SK-N-SH treated with all-trans-retinoic acid at 6 μM for 48 hours (cell line): ENCODE results near the gene KHDC1.
"Not testable (repeated sequence)": the region's sequence is repeated elsewhere in the genome, so short reads cannot be mapped to it uniquely, and the experiment has no call there.

Experiments used
- ATAC-seq: fragments of 200-7000 bp; cut with Tn5 transposase; 3 replicates; pipeline ENCODE4 v1.9.1; 2020; ENCODE audit warnings: mild to moderate bottlenecking, moderate library complexity
- BACH2 ChIP-seq: fragments of 250-450 bp; sonication (Bioruptor Pico); IDR thresholded peaks from 2 replicates; pipeline ENCODE4 v1.9.0; 2021; ENCODE audit warnings: mild to moderate bottlenecking, borderline replicate concordance
- ESRRG ChIP-seq: fragments of 250-450 bp; sonication (Bioruptor Pico); IDR thresholded peaks from 2 replicates; pipeline ENCODE4 v1.6.1; 2021; ENCODE audit warnings: mild to moderate bottlenecking
- GLIS3 ChIP-seq: fragments of 250-450 bp; sonication (Bioruptor Pico); IDR thresholded peaks from 2 replicates; pipeline ENCODE4 v1.5.0; 2020; ENCODE audit warnings: mild to moderate bottlenecking, moderate library complexity
- ISL1 ChIP-seq: fragments of 250-450 bp; sonication (Bioruptor Pico); IDR thresholded peaks from 2 replicates; pipeline ENCODE4 v2.1.2; 2022; ENCODE audit warnings: mild to moderate bottlenecking, moderate library complexity
- OSR1 ChIP-seq: fragments of 250-450 bp; sonication (Bioruptor Pico); IDR thresholded peaks from 2 replicates; pipeline ENCODE4 v1.8.0; 2022; ENCODE audit warnings: moderate library complexity, mild to moderate bottlenecking, inconsistent platforms
- RARB ChIP-seq: fragments of 250-450 bp; sonication (Bioruptor Pico); IDR thresholded peaks from 2 replicates; pipeline ENCODE4 v1.8.0; 2021; ENCODE audit warnings: mild to moderate bottlenecking, moderate library complexity
- SNAI2 ChIP-seq: fragments of 250-450 bp; sonication (Bioruptor Pico); IDR thresholded peaks from 2 replicates; pipeline ENCODE4 v1.5.0; 2020; ENCODE audit warnings: mild to moderate bottlenecking, moderate library complexity
- TCF4 ChIP-seq: fragments of 250-450 bp; sonication (Bioruptor Pico); IDR thresholded peaks from 2 replicates; pipeline ENCODE4 v1.8.0; 2021; ENCODE audit warnings: mild to moderate bottlenecking, moderate library complexity, borderline replicate concordance
- ZFP3 ChIP-seq: fragments of 250-450 bp; sonication (Bioruptor Pico); IDR thresholded peaks from 2 replicates; pipeline ENCODE4 v1.5.0; 2020; ENCODE audit warnings: mild to moderate bottlenecking, moderate library complexity
- ZFP30 ChIP-seq: fragments of 450-650 bp; formaldehyde crosslinking; IDR thresholded peaks from 2 replicates; pipeline ENCODE4 v1.5.0; 2022; ENCODE audit warnings: mild to moderate bottlenecking, moderate library complexity
- ZNF8 ChIP-seq: fragments of 450-650 bp; formaldehyde crosslinking; IDR thresholded peaks from 2 replicates; pipeline ENCODE4 v1.5.0; 2020; ENCODE audit warnings: mild to moderate bottlenecking, moderate library complexity
- TF ChIP-seq, protein P1 (sequence below): fragments of 250-450 bp; sonication (Bioruptor Pico); IDR thresholded peaks from 2 replicates; pipeline ENCODE4 v1.8.0; 2021; ENCODE audit warnings: low read depth, mild to moderate bottlenecking, moderate library complexity, borderline replicate concordance
- TF ChIP-seq, protein P2 (sequence below): fragments of 250-450 bp; sonication (Bioruptor Pico); IDR thresholded peaks from 2 replicates; pipeline ENCODE4 v1.8.0; 2020; ENCODE audit warnings: mild to moderate bottlenecking, moderate library complexity, borderline replicate concordance
- TF ChIP-seq, protein P3 (sequence below): fragments of 250-450 bp; sonication (Bioruptor Pico); IDR thresholded peaks from 2 replicates; pipeline ENCODE4 v1.5.1; 2021; ENCODE audit warnings: mild to moderate bottlenecking, moderate library complexity
- TF ChIP-seq, protein P4 (sequence below): fragments of 250-450 bp; sonication (Bioruptor Pico); IDR thresholded peaks from 2 replicates; pipeline ENCODE4 v1.5.1; 2020; ENCODE audit warnings: low read depth, mild to moderate bottlenecking, moderate library complexity
- TF ChIP-seq, protein P5 (sequence below): fragments of 250-450 bp; sonication (Bioruptor Pico); IDR thresholded peaks from 2 replicates; pipeline ENCODE4 v1.5.0; 2020; ENCODE audit warnings: mild to moderate bottlenecking, moderate library complexity

The KHDC1 gene

DNA sequence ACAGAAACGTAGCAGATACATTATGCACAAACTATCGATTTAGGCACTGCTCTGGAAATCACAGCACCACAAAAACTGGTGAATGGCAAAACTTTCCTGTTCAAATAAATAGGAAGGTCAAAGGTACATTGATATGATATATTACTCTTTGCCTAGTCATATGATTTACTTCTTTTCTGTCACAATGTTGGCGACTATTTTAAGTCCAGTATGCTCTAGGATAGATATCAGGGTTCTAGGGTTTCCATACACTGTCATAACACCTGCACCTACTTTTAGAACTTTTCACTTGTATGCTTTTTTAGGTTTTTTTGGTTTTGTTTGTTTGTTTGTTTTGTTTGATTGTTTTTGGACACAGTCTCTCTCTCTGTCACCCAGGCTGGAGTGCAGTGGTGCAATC is 62.7 kb downstream of the KHDC1 start:
- ATAC-seq = no peak
- TF ChIP-seq, protein P1, sequence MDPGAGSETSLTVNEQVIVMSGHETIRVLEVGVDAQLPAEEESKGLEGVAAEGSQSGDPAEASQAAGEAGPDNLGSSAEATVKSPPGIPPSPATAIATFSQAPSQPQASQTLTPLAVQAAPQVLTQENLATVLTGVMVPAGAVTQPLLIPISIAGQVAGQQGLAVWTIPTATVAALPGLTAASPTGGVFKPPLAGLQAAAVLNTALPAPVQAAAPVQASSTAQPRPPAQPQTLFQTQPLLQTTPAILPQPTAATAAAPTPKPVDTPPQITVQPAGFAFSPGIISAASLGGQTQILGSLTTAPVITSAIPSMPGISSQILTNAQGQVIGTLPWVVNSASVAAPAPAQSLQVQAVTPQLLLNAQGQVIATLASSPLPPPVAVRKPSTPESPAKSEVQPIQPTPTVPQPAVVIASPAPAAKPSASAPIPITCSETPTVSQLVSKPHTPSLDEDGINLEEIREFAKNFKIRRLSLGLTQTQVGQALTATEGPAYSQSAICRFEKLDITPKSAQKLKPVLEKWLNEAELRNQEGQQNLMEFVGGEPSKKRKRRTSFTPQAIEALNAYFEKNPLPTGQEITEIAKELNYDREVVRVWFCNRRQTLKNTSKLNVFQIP (CRISPR knock-in tag) = no peak
- TF ChIP-seq, protein P2, sequence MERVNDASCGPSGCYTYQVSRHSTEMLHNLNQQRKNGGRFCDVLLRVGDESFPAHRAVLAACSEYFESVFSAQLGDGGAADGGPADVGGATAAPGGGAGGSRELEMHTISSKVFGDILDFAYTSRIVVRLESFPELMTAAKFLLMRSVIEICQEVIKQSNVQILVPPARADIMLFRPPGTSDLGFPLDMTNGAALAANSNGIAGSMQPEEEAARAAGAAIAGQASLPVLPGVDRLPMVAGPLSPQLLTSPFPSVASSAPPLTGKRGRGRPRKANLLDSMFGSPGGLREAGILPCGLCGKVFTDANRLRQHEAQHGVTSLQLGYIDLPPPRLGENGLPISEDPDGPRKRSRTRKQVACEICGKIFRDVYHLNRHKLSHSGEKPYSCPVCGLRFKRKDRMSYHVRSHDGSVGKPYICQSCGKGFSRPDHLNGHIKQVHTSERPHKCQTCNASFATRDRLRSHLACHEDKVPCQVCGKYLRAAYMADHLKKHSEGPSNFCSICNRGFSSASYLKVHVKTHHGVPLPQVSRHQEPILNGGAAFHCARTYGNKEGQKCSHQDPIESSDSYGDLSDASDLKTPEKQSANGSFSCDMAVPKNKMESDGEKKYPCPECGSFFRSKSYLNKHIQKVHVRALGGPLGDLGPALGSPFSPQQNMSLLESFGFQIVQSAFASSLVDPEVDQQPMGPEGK = no peak
- TF ChIP-seq ZNF8 (CRISPR knock-in tag) (no peak), GLIS3 (CRISPR knock-in tag) (no peak), ESRRG (CRISPR knock-in tag) (no peak), BACH2 (CRISPR knock-in tag) (no peak), TCF4 (CRISPR knock-in tag) (no peak), ZFP30 (CRISPR knock-in tag) (no peak), ISL1 (CRISPR knock-in tag) (no peak), OSR1 (CRISPR knock-in tag) (no peak)
- TF ChIP-seq, protein P3, sequence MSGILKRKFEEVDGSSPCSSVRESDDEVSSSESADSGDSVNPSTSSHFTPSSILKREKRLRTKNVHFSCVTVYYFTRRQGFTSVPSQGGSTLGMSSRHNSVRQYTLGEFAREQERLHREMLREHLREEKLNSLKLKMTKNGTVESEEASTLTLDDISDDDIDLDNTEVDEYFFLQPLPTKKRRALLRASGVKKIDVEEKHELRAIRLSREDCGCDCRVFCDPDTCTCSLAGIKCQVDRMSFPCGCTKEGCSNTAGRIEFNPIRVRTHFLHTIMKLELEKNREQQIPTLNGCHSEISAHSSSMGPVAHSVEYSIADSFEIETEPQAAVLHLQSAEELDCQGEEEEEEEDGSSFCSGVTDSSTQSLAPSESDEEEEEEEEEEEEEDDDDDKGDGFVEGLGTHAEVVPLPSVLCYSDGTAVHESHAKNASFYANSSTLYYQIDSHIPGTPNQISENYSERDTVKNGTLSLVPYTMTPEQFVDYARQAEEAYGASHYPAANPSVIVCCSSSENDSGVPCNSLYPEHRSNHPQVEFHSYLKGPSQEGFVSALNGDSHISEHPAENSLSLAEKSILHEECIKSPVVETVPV (CRISPR knock-in tag) = no peak
- TF ChIP-seq, protein P4, sequence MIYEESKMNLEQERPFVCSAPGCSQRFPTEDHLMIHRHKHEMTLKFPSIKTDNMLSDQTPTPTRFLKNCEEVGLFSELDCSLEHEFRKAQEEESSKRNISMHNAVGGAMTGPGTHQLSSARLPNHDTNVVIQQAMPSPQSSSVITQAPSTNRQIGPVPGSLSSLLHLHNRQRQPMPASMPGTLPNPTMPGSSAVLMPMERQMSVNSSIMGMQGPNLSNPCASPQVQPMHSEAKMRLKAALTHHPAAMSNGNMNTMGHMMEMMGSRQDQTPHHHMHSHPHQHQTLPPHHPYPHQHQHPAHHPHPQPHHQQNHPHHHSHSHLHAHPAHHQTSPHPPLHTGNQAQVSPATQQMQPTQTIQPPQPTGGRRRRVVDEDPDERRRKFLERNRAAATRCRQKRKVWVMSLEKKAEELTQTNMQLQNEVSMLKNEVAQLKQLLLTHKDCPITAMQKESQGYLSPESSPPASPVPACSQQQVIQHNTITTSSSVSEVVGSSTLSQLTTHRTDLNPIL (CRISPR knock-in tag) = no peak
- TF ChIP-seq, protein P5, sequence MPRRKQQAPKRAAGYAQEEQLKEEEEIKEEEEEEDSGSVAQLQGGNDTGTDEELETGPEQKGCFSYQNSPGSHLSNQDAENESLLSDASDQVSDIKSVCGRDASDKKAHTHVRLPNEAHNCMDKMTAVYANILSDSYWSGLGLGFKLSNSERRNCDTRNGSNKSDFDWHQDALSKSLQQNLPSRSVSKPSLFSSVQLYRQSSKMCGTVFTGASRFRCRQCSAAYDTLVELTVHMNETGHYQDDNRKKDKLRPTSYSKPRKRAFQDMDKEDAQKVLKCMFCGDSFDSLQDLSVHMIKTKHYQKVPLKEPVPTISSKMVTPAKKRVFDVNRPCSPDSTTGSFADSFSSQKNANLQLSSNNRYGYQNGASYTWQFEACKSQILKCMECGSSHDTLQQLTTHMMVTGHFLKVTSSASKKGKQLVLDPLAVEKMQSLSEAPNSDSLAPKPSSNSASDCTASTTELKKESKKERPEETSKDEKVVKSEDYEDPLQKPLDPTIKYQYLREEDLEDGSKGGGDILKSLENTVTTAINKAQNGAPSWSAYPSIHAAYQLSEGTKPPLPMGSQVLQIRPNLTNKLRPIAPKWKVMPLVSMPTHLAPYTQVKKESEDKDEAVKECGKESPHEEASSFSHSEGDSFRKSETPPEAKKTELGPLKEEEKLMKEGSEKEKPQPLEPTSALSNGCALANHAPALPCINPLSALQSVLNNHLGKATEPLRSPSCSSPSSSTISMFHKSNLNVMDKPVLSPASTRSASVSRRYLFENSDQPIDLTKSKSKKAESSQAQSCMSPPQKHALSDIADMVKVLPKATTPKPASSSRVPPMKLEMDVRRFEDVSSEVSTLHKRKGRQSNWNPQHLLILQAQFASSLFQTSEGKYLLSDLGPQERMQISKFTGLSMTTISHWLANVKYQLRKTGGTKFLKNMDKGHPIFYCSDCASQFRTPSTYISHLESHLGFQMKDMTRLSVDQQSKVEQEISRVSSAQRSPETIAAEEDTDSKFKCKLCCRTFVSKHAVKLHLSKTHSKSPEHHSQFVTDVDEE (CRISPR knock-in tag) = no peak
- TF ChIP-seq, all 23 proteins: peak for 0

DNA sequence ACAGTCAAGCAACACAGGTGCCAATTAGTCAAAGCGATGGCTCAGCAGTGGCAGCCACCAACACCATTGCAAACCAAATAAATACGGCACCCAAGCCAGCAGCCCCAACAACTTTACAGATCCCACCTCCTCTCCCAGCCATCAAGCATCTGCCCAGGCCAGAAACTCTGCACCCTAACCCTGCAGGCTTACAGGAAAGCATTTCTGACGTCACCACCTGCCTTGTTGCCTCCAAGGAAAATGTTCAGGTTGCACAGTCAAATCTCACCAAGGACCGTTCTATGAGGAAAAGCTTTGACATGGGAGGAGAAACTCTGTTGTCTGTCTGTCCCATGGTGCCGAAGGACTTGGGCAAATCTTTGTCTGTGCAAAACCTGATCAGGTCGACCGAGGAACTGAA is 68.3 kb downstream of the KHDC1 start:
- TF ChIP-seq TCF4 (CRISPR knock-in tag) = no peak
- no peak for TF ChIP-seq ZFP3
- TF ChIP-seq RARB = no peak
- no peak for TF ChIP-seq ZNF8 (CRISPR knock-in tag)
- TF ChIP-seq, protein P2 = no peak
- TF ChIP-seq ISL1 (CRISPR knock-in tag) = no peak
- no peak for TF ChIP-seq BACH2 (CRISPR knock-in tag)
- TF ChIP-seq SNAI2 (CRISPR knock-in tag) = no peak
- TF ChIP-seq ZFP30 (CRISPR knock-in tag) = no peak
- no peak for ATAC-seq

DNA sequence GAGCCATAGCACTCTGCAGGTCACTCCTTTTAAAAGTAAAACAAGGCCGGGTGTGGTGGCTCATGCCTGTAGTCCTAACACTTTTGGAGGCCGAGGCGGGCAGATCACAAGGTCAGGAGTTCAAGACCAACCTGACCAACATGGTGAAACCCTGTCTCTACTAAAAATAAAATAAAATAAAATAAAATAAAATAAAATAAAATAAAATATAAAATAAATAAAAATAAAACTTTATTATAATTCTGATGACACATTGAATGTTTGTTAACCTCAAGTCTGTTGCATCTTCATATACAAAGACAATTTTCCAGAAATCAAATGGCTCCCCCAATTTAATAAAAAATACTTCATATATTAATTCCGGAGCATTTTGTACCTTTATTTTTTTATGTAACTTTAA is 69.7 kb downstream of the KHDC1 start:
- not testable (repeated sequence) for ATAC-seq
